8988T (cell line): ENCODE measurements around the gene LDB3.

Source experiments
- DNase-seq: peaks from one replicate; pipeline ENCODE4 v3.0.0; 2011

The LDB3 gene

DNA sequence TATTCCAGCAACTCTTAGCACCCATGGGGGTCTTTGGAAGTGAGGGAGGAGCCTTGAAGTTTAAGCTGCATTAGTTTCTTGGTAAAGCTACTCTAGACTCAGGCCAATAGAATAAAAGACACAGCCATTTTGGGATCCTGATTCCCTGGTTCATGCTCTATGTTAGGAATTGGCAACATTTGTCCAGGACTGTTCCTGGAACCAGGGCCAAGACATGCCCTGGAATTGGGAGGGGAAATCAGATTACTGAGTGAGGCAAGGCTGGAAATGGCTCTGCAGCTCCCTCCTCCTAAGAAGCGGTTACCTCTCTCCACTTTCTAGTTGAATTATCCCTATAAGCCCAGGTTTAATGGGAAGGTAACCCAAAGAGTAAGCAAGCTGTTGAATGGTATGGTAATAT is 73.9 kb downstream of the LDB3 start:
- DNase-seq = no peak

DNA sequence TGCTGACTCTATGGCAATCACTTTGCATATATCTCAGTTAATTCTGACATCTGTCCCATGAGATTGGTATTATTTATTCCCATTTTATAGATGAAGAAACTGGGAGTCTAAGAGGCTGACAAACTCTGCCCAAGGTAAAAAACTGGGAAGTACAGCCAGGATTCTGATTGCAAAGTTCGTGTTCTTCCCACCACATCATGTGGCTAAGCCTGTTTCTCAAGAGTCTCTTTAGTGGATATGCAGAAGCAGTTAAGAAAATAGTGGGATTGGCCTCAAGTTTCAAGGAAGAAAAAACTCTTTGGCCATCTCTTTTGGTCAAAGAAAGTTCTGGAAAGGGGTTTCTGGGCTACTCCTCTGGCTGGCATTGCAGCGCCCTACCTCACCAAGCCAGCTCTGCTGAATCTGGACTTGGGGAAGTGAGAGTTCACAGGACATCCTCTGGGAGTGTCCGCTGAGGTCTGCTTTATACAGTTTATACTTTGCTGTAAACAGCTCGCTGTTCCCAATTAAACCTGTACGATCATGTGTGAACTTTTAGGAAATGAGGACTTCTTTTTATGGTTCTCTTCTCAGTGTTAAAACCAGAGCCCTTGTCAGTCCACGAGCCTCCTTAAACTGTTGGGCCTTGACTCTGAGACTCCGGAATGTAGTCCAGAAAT is 75.9 kb downstream of the LDB3 start:
- DNase-seq = no peak

- DNase-seq = no peak
Measured at GRCh38 chr10:86747796-86748581, 79.7 kb downstream of the LDB3 start.

DNA sequence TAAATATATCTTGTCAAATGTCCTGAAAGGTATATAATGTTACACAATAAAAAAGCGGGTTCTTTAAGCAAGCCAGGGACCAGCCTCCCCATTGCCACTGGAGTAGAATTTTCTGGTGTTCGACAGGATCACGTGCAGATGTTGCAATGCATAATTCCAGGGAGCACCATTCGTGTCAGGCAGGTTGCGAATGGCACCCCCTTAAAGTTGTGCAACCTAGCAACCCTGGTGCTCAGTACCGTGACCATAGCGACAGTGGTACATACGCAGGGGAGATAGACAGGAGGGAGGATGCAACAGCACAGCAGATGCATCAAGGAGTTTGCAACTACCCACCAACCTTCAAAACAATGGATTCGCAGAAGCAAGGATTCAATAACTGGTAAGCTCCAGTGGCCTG is 81.5 kb downstream of the LDB3 start:
- DNase-seq = no peak

DNA sequence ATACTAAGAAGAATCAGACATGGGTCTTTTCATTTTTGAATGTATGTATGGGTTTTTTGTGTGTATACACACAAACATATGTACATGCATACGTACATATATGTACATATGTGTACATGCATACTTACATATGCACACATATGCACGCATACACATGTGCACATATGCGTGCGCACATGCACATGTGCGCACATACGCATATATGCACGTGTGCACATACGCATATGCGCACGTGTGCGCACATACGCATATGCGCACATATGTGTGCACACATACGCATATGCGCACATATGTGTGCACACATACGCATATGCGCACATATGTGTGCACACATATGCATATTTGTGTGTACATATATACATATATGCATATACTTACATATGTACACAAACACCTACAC is 83.2 kb downstream of the LDB3 start:
- no peak for DNase-seq

DNA sequence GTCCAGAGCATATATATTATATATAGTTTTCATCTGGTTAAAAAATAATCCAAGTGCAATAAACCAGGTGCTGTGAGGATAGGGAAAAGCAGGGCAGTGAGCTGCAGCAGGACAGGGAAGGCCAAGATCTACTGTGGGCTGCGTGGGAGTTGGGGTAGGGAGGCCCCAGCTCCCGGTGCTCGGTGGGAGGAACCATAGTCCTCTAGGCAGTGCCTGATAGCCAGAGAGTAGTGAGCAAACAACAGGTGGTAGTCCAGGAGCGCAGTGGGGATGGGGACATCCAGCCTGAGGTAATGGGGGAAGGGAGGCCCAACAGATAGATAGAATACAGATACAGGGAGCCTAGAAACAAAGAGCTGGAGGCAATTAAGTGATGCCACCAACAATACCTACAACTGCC is 84.0 kb downstream of the LDB3 start:
- no peak for DNase-seq

DNA sequence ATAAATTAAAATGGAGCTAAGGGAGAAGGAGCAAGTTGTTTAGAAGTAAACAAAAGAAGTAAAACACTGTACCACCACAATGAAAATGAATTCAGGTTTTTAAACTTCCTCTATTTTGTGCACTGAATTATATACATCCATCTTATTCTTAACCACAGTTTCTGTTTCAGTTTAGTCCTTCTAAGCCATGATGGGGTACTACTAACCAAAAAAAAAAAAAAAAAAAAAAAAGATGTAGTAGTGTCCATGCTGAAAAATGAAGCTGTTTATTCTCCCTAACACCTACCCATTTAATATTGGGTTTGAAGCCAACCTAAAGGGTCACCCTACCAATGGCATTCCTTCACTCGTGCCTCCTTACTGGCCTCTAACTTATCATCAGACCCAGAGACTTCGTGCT is 84.7 kb downstream of the LDB3 start:
- no peak for DNase-seq

DNA sequence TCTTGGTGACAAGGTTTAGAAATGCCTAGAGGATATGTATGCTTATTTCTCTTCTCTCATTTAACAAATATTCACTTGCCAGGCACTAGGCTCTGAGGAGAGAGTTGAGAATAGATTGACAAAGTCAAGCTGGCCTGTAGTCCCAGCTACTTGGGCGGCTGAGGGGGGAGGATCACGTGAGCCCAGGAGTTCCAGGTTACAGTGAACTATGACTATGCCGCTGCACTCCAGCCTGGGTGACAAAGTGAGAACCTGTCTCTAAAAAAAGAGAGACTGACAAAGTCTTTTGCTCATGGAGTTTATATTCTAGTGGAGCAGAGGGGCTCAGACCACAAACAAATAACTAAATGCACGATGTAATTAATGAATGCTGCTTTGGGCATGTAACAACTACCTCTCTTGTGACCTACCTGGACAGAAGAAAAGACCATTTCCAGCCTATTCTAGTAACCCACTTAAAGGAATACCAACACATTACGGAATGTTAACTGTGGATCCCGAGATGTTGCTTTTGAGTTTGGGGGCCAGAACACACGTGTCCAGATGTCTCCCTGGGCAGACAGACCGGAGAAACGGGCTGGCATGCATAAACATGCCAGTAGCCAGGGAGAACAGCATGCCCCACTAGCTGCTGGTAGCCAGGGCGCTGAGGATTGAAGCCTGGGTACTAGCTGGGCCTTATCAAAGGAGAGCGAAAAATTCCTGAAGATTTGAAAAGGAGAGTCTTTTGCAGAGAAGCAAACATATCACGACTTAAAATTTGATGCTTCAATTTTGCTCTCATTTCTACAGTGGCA is 85.5 kb downstream of the LDB3 start:
- no peak for DNase-seq

- DNase-seq = no peak
Measured at GRCh38 chr10:86755454-86755739, 87.1 kb downstream of the LDB3 start.

- DNase-seq = peak; percentile 82
Measured at GRCh38 chr10:86755740-86756510, 87.6 kb downstream of the LDB3 start.

- no peak for DNase-seq
Measured at GRCh38 chr10:86756511-86757112, 88.3 kb downstream of the LDB3 start, which contains the start of gene BMPR1A. TSS of gene BMPR1A (plus strand) at chr10:86756619. CDS start at chr10:86876019, 119,400 bp downstream.

GRCh38 chr10:86757113-86757972 is 89.0 kb downstream of the LDB3 start:
- DNase-seq = no peak

DNA sequence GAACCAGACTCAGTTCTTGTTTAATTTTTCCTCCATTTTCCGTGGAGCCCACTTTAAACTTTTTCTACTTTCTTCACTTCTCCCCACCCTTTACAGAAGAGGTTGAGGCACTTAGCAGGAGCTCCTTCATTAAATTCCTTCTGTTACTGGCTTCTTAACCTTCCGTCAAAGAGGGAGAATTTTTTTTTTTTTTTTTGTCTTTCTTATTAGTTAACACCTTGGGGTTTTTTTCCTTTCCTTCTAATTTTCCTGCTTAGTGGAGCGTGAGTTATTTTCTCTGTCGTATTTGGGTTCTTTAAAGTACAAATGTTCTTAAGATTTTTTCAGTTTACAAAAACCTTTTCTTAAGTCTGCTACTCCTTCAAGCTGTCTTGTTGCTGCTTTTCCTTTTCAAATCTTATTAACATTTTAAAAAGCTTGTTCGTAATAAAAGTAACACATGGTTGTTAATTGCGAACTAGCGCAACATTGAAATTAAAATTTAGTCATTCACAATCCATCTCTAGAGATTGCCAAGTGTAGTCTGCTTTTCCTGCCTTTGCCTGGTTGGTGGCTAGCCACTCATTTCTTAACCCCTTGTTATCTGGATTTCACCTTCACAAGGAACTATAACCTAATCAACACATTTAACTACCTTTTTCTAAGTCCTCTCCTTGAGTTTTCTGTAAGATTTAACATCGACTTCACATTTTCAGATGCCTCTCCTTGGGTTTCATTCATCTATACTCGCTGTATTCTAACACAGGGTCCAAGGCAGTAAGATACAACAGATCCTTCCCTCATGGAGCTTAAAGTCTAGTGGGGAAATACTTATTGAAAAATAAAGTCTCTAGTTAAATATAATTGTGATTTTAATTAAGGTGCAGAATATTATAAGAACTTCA is 90.1 kb downstream of the LDB3 start:
- no peak for DNase-seq

DNA sequence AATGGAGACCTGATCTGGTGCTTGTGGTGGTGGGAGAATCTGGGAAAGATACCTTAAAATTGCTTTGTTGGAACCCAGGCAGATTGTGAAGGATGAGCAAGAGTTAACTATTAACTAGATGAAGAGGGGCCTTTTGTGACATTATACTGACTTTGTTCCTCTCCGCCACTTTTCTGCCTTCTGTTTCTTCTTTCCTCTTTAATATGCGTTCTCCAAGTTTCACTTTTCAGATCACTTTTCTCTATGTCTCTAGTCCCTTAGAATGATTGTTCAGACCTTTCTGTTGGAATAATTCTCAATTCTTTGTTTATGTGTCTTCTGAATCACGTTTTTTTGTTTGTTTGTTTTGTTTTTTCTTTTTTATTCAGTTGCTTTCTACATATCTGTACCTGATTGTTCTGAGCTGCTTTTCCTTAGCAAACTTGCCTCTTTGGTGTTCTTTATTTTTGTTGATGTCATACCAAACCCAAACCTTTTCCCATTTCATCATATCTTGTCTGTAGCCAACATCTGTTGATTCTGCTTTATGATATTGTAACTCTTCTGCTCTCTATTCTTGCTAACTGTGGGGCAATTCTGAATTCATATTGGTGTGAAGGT is 90.9 kb downstream of the LDB3 start:
- no peak for DNase-seq

DNA sequence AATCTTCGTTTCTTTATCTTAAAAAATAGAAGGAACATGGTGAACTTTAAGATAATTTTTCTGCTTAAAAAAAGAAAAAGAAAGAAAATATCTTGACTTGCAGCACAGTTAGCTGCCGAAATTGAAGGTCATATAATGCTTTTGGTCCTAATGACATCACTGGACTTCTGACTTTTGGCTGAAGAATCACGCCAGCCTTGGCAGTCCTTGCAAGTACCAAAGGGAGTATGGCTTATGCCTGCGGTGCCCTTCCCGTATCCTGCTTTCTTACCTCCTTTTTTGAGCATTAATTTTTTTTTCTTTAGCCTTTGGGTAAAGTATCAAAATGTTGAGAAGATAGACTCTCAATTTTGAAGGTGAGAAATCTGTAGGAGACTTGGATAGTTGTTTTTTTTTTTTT is 95.1 kb downstream of the LDB3 start:
- no peak for DNase-seq

- no peak for DNase-seq
Measured at GRCh38 chr10:86765548-86765947, 97.2 kb downstream of the LDB3 start.

DNA sequence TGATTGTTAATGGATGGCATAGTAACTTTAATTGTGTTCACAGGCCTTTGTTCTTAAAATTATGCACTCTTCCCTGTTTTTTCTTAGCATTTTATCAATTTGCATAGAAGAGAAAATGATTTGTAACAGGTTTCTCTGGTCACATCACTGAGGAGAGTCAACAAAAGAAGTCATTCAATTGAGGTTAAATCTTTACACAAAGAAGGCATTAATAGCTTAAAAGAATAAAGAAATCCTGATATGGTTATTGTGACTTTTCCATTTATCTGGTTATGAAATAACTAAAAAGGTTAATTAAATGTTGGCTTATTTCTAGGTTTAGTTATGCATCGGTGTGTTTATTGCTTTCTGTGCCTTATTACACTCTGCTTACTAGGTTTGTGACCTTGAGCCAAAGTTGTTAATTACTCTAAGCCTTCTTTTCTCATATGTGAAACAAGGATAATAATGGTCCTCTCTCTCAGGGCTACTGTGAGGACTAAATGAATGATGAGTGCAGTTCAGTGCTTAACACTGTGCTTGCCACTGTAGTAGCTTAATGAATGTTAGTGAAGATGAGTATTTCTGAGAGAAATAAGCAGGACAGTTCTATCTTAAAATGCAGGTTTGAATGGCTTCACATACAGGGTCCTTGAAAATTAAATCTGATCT is 100.2 kb downstream of the LDB3 start:
- no peak for DNase-seq

GRCh38 chr10:86769991-86770390 is 101.7 kb downstream of the LDB3 start:
- no peak for DNase-seq

DNA sequence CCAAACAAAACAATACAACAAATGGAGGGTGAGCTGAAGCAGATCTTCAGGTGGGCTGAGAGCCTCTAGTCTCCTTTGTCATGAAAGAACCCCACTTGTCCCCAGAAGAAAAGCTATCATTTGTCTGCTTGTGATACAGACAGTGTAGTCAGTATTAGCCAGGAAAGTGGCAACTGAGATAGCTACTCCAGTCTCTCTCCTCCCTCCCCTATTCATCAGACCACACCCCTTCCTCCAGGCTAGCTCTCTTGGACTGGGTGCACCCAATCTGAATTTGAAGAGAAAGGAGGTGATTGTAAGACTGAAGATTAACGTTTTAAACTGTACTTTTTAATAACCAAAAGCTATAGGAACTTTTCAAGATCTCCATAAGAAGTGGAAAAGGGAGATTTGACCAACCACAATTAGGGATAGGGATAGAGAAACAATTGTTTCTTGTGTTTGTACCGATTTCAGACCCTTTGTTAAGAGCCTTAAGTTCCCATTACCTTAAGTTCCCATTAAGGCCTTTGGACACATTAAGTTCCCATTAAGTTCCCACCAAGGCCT is 102.2 kb downstream of the LDB3 start:
- DNase-seq = no peak
